DLD1 (cell line): ENCODE results near the gene HID1.
"Not testable (repeated sequence)": the region's sequence is repeated elsewhere in the genome, so short reads cannot be mapped to it uniquely, and the experiment has no call there.

Experiments used
- in situ Hi-C: cut with HindIII; loops from 2 replicates; pipeline ENCODE4 v1.10.0; 2017; ENCODE audit warnings: low sequenced_read_pairs

Gene HID1

DNA sequence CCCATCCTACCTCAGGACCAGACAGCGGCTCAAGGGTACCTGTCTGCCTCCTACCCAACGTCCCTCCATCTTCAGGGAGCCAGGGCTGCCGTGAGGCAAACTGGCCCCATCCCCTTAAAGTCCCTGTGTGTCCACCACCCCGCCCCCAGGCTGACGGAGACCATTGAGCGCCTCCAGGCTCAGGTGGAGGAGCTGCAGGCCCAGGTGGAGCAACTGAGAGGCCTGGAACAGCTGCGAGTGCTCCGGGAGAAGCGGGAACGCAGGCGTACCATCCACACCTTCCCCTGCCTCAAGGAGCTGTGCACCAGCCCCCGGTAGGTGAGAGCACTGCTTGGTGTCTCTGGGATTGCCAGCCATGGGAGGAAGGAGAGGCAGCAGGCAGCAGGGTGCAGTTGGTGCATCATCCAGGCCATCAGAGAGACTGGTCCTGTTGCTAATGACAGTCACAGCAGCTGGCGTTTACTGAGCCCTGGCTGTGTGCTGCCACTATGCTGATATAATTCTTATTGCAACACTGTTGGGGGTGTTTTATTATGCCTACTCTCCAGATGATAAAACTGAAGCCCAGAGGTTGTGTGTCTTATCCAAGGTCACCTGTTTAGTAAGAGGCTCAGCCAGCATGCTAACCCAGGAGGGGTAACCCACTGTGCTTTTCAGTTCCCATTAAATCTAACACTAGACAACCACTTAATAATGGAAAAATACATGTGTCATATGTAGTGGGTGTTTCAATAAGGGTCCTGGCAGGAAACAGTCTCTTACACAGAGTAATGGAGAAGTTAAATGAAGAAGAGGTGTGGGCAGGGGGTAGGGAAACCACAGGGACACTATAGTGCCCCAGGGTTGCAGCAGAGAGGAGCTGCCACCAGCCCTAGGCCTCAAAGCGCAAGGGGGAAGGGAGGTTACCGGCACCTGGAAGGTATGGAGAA lies 29.6 kb upstream of the HID1 start:
- in situ Hi-C loops = no loop called here

DNA sequence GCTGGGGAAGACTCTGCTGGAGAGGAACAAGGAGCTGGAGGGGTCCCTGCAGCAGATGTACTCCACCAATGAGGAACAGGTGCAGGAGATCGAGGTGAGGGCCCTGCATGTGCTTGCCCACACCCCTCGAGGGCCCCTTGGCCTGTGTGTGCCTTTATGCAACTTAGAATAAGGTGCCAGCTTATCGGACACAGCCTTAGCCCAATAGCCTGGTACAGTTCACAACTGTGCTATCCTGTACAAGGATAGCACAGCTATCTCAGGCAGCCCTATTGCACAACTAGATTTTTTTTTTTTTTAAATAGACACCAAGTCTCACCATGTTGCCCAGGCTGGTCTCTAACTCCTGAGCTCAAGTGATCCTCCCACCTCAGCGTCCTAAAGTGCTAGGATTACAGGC lies 27.0 kb upstream of the HID1 start:
- in situ Hi-C loops = no loop called here

DNA sequence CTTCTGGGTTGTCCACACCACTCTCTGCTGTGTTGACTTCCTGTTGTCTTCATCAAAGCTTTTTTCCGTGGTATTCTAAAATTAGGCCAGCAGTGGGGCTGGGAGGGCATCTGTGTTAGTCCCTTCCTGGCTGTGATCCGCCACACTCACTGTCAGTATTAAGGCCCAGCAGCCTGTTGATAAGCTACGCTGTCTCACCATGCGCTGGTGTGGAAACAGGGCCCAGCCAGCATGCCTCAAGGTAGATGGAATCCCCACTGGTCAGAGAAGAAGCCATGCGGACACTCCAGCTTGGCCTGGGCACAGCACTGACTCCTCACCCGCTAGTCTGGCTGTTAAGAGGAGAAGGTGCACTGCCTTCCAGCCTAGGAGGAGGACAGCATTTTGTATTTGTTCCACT lies 26.2 kb upstream of the HID1 start:
- in situ Hi-C loops = no loop called here

GRCh38 chr17:74995847-74996246 lies 23.3 kb upstream of the HID1 start:
- in situ Hi-C loops = no loop called here

GRCh38 chr17:74994440-74994839 lies 21.9 kb upstream of the HID1 start:
- in situ Hi-C loops = no loop called here

DNA sequence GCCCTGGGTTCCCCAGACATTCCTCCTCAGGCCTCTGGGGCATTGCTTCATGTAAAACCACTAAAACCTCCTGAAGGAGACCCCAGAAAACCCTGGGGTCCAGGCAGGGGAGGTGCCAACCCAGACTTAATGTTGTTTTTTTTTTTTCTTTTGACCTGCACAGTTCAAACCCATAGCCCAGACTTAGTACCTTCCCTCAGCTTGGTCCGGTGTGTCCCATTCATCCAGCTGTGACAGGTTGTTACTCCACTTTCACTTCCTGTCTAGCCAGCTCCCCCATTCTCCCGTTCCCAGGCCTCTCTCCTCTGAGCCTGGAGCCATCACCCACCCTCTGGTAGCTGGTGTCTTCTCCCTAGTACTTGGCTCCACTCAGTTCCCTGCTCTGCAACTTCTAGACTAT lies 19.7 kb upstream of the HID1 start:
- in situ Hi-C loops = no loop called here

DNA sequence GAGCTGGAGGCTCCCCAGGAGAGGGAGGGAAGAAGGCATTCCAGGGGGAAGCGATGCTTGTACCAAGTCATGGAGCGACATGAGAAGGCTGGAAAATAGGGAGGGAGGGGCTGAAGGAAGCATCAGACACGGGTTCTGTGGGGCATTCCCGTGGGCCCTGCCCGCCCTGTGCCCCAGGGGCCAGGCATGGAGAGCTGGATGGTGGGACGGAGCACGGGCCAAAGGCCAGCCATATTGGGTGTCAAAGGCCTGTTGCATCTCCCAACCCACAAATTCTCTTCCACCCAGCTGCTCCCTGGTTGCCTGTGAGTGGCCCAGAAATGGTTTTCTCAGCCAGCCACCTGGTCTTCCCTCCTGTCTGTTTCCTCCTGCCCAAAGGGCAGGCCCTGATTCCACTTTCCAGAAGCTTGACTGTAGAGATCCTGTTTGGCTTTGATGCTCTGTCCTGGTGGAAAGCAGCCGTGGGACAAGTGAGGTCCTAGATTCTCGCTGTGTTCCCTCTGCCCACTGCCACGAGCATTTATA lies 18.1 kb upstream of the HID1 start:
- in situ Hi-C loops = no loop called here

DNA sequence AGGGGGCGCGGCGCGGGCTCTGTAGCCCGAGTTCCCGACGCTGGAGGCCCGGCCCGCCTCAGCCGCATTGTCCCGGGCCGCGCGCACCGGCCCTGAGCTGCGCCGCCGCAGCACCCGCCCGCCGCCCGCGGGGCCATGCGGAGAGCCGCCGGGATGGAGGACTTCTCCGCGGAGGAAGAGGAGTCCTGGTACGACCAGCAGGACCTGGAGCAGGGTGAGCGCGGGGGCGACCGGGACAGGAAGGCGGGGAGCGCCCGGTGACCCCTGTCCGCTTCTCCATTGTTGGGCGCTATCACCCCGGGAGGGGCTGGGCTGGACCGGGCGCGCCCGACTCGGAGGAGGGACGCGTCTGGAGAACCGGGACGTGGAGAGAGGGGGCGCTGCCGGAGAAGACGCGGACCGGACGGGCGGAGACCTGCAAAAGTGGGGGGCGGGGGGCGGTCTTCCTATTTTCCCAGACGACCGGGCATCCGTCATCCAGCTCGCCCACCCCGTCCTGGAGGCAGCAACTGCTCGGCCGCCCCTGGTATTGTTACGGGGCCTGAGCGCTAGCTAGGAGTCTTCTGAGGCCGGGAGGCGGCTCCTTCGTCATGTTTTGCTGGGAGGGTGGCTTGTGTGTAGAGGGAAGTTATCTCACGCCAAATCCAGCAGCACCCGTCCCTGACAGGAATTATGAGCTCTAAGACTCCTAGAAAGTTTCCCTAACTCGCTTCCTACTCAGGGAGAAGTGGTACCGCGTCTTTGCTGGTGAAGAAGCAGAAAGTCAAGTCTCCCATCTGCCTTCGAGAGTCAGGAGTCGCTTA lies 15.6 kb upstream of the HID1 start:
- in situ Hi-C loops = no loop called here

- in situ Hi-C loops = no loop called here
Measured at GRCh38 chr17:74987418-74987908, 14.9 kb upstream of the HID1 start, which contains the start of gene CDR2L. Gene CDR2L, plus strand, starts transcription at chr17:74987632. Its CDS starts 412 bp downstream, at chr17:74988044.

DNA sequence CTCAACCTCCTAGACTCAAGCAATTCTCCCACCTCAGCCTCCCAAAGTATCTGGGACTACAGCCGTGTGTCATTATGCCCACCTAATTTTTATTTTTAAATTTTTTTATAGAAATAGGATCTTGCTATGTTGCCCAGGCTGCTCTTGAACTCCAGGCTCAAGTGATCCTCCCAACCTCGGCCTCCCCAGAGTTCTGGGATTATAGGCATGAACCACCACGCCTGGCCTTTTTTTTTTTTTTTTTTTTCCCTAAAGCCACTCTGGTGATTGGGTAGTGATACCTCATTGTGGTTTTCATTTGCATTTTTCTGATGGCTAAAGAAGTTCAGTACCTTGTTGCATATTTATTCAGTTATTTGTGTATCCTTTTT lies 13.6 kb upstream of the HID1 start:
- in situ Hi-C loops = no loop called here

GRCh38 chr17:74982663-74983313 lies 10.2 kb upstream of the HID1 start:
- in situ Hi-C loops = not testable (repeated sequence)

GRCh38 chr17:74981979-74982662 lies 9.6 kb upstream of the HID1 start:
- in situ Hi-C loops = no loop called here

- in situ Hi-C loops = no loop called here
Measured at GRCh38 chr17:74981318-74981978, 8.9 kb upstream of the HID1 start.

DNA sequence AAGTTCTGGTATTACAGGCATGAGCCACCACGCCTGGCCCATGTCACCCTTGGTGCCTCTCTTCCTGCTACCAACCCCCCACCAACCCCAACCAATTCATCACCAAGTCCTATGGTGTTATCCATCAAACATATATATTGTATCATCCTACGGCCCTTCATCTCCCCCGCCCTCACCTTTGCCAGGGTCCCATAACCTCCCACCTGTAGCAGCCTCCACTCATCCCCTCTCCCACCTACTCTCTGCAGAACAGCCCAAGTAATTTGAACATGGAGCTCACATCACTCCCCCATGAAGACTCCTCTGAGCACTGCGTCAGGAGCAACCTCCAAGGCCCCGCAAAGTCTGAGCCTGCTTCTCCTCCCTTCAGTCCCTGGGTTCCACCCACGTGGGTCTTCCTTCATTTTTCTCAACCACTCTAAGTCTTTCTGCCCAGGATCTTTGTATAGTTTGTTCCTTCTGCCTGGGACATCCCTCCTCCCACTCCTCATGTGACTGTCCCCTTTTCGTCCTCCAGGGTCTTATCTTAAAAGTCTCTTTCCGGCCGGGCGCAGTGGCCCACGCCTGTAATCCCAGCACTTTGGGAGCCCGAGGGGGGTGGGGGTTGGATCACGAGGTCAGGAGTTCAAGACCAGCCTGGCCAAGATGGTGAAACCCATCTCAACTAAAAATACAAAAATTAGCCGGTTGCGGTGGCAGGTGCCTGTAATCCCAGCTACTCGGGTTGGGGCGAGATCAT lies 7.0 kb upstream of the HID1 start:
- in situ Hi-C loops = no loop called here

GRCh38 chr17:74978240-74978639 lies 5.7 kb upstream of the HID1 start:
- in situ Hi-C loops = no loop called here

DNA sequence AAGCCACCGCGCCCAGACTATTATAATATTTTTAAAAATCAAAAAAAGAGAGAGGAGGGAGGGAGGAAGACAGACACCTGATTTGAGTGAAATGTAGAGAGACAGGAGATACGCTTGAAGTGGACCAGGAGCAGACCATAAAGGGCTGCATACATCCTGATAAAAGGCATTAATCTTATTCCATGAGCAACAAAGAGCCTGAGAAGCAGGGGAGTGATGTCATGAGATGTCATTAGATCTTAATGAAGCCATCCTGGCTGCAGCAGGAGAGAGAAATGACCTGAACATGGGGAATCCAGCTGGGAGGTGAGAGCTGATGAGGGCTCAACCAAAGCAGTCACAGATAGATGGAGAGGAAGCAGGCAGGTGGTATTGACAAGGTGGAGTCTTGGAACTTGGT lies 5.2 kb upstream of the HID1 start:
- in situ Hi-C loops = no loop called here

DNA sequence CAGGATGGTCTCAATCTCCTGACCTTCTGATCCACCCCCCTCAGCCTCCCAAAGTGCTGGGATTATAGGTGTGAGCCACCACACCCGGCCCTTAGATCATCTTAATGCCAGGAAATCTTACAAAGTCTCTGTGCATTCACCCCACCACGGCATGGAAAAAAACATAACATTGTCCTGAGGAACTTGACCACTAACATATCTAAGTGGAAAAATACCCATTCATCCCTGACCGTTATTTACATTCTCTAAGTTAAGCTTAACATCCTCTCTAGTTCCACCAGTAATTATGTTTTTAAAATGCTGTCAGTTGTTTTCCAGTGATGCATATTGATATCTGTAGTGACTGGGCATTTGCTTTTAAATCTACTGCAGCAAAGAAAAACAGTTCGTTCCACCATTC lies 3.4 kb upstream of the HID1 start:
- in situ Hi-C loops = no loop called here

DNA sequence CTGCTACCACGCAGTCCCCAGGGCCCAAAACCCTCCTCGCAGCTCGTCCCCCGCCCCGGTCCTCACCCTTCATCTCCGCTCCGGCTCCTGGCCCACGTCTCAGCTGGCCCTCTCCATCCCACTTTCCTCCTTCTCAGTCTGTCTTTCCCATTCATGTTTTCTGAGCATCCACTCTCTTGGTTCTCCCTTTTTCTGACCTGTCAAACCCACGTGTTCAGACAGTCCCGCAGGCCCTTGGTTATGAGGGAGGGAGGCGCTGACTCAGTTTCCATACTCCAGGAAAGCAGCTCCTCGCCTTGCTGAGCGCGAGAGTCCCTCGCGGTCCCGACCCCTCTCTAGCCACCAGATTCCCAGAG lies 392 bp upstream of the HID1 start:
- in situ Hi-C loops = no loop called here

DNA sequence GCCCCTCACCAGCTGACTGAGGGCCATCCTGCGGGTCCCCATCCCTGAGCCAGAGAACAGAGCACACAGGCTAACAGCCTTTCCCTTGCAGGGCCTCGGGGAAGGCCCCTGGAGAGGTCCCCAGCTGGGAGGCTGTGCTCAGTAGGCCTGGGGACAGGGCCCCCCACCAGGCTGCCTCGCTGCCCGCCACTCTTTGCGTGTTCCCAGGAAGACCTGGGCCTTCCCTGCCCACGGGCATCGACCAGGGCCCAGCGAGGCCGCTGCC lies 785 bp downstream of the HID1 start:
- in situ Hi-C loops = no loop called here
